Esophagus muscularis mucosa (tissue), 4 donors: ENCODE results near the gene IPO9. TPM values are rescaled to one million over a fixed set of nuclear protein-coding genes. Genes with fewer than 3 reads are reported as not detected.
A peak's percentile ranks its signal among the peaks of the same experiment; 100 is the strongest.
"Not testable (repeated sequence)": the region's sequence is repeated elsewhere in the genome, so short reads cannot be mapped to it uniquely, and the experiment has no call there.

ENCODE experiments used
- DNase-seq: peaks from one replicate; pipeline ENCODE4 v3.0.0-alpha.2; 2017; ENCODE audit errors: extremely low spot score
- H3K27ac ChIP-seq, 4 donors: fragments of 200-600 bp; sonication (generic); replicated peaks in 1 of 4; 1 replicate in 3 of 4; 2 replicates in 1 of 4; pipeline ENCODE4 v1.5.1; 2016 to 2019; ENCODE audit warnings: mild to moderate bottlenecking in 1 of 4
- H3K27me3 ChIP-seq, 4 donors: fragments of 200-600 bp; sonication (generic); one replicate each; pipeline versions ENCODE4 v1.5.1 to v1.6.0; 2016 to 2019
- H3K36me3 ChIP-seq, 4 donors: fragments of 200-600 bp; sonication (generic); one replicate each; pipeline ENCODE4 v1.5.1; 2016 to 2019
- H3K4me1 ChIP-seq, 4 donors: fragments of 200-600 bp; sonication (generic); one replicate each; pipeline ENCODE4 v1.5.1; 2016 to 2019
- H3K4me3 ChIP-seq, 4 donors: fragments of 200-600 bp; sonication (generic); 1 replicate in 2 of 4; 2 replicates in 2 of 4; pipeline ENCODE4 v1.5.1; 2016 to 2019; ENCODE audit warnings: mild to moderate bottlenecking in 4 of 4, moderate library complexity in 1 of 4
- H3K9me3 ChIP-seq, 4 donors: fragments of 200-600 bp; sonication (generic); 1 replicate in 3 of 4; 2 replicates in 1 of 4; pipeline ENCODE4 v1.5.1; 2016 to 2019
- EP300 ChIP-seq: sonication (generic); formaldehyde crosslinking; IDR thresholded peaks from one replicate; pipeline ENCODE4 v1.6.1; 2017; ENCODE audit warnings: antibody characterized with exemption
- POLR2A ChIP-seq: fragments of 450-650 bp; IDR thresholded peaks from one replicate; pipeline ENCODE4 v1.6.1; 2017; ENCODE audit warnings: antibody characterized with exemption, moderate library complexity, mild to moderate bottlenecking, low read depth
- POLR2AphosphoS5 ChIP-seq, 2 donors: sonication (generic); formaldehyde crosslinking; IDR thresholded peaks; one replicate each; pipeline ENCODE4 v1.6.1; 2017; ENCODE audit warnings: antibody characterized with exemption in 2 of 2
- WGBS: methylation state at CpG from one replicate; pipeline ENCODE4 v1.1.5; 2018; 5-methylcytosine and 5-hydroxymethylcytosine counted together
- intact Hi-C: fragments of 100-400 bp; cut with DNase I; formaldehyde crosslinking; loops from one replicate; pipeline ENCODE4 v1.15.1; 2023
- total RNA-seq, 4 donors: library from RNA; depleted of rRNA; stranded (reverse); fragments of >200 nt; gene quantifications; one replicate each; pipeline versions ENCODE4 v1.1.0 to v1.2.1, GENCODE V29; 2016
- TF ChIP-seq, protein P1 (sequence below), 3 experiments: fragments of 200-600 bp in 2 of 3; fragments of 450-650 bp in 1 of 3; sonication (generic) in 2 of 3; IDR thresholded peaks; one replicate each; pipeline ENCODE4 v1.5.1; 2017 to 2019; ENCODE audit warnings: antibody characterized with exemption in 3 of 3, mild to moderate bottlenecking in 2 of 3, moderate library complexity in 1 of 3

Gene IPO9
- total RNA-seq, 4 donors from 2014 or later: 17.4 to 31.8 (median 23.1) TPM

GRCh38 chr1:201838381-201838780 is 9.4 kb downstream of the IPO9 start:
- DNase-seq: no peak
- intact Hi-C loops: no loop called here
- no peak overlapping the region for H3K4me3 ChIP-seq
- no peak for TF ChIP-seq POLR2A
- H3K27me3 ChIP-seq: no peaks in the 10 kb centered on the region
- 86% methylated on average over 2 of the region's 2 CpGs for WGBS
- peaks cover 0 to 21% (median 13%) of the 10 kb centered on the region in 4 donors for H3K4me1 ChIP-seq
- no peaks in the 10 kb centered on the region for H3K9me3 ChIP-seq
- H3K27ac ChIP-seq: no peak overlapping the region
- H3K36me3 ChIP-seq: peaks cover 0 to 9% (median 4%) of the 10 kb centered on the region in 4 donors

- intact Hi-C loops, H3K27me3 ChIP-seq, H3K4me3 ChIP-seq, H3K9me3 ChIP-seq, H3K27ac ChIP-seq, H3K36me3 ChIP-seq: not testable (repeated sequence)
- 98% methylated on average over 10 of the region's 10 CpGs for WGBS
- DNase-seq: peak; percentile 24
- peaks cover 0 to 17% (median 8%) of the 10 kb centered on the region in 4 donors for H3K4me1 ChIP-seq
Observed at GRCh38 chr1:201839089-201839488, 10.1 kb downstream of the IPO9 start.

DNA sequence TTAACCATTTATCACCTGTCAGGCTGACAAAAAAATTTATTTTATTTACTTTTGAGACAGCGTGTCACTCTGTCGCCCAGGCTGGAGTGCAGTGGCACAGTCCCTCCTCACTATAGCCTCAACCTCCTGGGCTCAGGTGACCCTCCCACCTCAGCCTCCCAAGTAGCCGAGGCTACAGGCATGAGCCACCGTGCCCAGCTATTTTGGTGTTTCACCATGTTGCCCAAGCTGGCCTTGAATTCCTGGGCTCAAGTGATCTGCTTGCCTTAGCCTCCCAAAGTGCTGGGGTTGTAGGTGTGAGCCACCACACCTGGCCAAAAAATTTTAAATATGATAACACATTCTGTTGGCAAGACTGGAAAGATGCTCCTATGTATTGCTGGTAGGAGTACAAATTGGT is 11.1 kb downstream of the IPO9 start:
- Histone ChIP-seq H3K4me1 (peaks cover 0 to 8% (median 5%) of the 10 kb centered on the region in 4 donors), H3K9me3 (no peaks in the 10 kb centered on the region), H3K4me3 (no peak overlapping the region), H3K27ac (no peak overlapping the region), H3K36me3 (peaks cover 0 to 9% (median 4%) of the 10 kb centered on the region in 4 donors), H3K27me3 (no peaks in the 10 kb centered on the region)
- TF ChIP-seq, protein P1, sequence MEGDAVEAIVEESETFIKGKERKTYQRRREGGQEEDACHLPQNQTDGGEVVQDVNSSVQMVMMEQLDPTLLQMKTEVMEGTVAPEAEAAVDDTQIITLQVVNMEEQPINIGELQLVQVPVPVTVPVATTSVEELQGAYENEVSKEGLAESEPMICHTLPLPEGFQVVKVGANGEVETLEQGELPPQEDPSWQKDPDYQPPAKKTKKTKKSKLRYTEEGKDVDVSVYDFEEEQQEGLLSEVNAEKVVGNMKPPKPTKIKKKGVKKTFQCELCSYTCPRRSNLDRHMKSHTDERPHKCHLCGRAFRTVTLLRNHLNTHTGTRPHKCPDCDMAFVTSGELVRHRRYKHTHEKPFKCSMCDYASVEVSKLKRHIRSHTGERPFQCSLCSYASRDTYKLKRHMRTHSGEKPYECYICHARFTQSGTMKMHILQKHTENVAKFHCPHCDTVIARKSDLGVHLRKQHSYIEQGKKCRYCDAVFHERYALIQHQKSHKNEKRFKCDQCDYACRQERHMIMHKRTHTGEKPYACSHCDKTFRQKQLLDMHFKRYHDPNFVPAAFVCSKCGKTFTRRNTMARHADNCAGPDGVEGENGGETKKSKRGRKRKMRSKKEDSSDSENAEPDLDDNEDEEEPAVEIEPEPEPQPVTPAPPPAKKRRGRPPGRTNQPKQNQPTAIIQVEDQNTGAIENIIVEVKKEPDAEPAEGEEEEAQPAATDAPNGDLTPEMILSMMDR (IDR thresholded peaks at IDR 0.05): no peak
- TF ChIP-seq EP300: no peak
- no peak for TF ChIP-seq POLR2AphosphoS5 (IDR thresholded peaks at IDR 0.05)
- TF ChIP-seq POLR2A: no peak
- intact Hi-C loops: no loop called here
- DNase-seq: no peak
- WGBS: 96% methylated on average over 4 of the region's 4 CpGs

- no peak overlapping the region for H3K27ac ChIP-seq
- no peaks in the 10 kb centered on the region for H3K9me3 ChIP-seq
- 84% methylated on average over 1 of the region's 1 CpG for WGBS
- DNase-seq: no peak
- TF ChIP-seq POLR2AphosphoS5 (IDR thresholded peaks at IDR 0.05) (no peak), EP300 (no peak), POLR2A (no peak)
- TF ChIP-seq, protein P1 (IDR thresholded peaks at IDR 0.05): no peak
- H3K4me1 ChIP-seq: peaks cover 0 to 4% (median 2%) of the 10 kb centered on the region in 4 donors
- H3K27me3 ChIP-seq: no peaks in the 10 kb centered on the region
- intact Hi-C loops: no loop called here
- H3K36me3 ChIP-seq: peaks cover 0 to 9% (median 2%) of the 10 kb centered on the region in 4 donors
- no peak overlapping the region for H3K4me3 ChIP-seq
Observed at GRCh38 chr1:201840490-201840889, 11.5 kb downstream of the IPO9 start.

- H3K27ac ChIP-seq: no peak overlapping the region
- no peaks in the 10 kb centered on the region for H3K9me3 ChIP-seq
- no peak overlapping the region for H3K4me3 ChIP-seq
- DNase-seq: no peak
- intact Hi-C loops: no loop called here
- TF ChIP-seq, protein P1 (IDR thresholded peaks at IDR 0.05): no peak
- no peak for TF ChIP-seq POLR2A
- no peak for TF ChIP-seq POLR2AphosphoS5 (IDR thresholded peaks at IDR 0.05)
- no peak for TF ChIP-seq EP300
- H3K4me1 ChIP-seq: no peaks in the 10 kb centered on the region
- 87% methylated on average over 2 of the region's 2 CpGs for WGBS
- peaks cover 0 to 4% (median under 1%) of the 10 kb centered on the region in 4 donors for H3K36me3 ChIP-seq
- H3K27me3 ChIP-seq: no peaks in the 10 kb centered on the region
Observed at GRCh38 chr1:201841265-201841912, 12.4 kb downstream of the IPO9 start.

- Histone ChIP-seq H3K27ac (no peak overlapping the region), H3K9me3 (no peaks in the 10 kb centered on the region), H3K36me3 (peaks cover 0 to 3% (median under 1%) of the 10 kb centered on the region in 4 donors), H3K4me3 (no peak overlapping the region), H3K4me1 (peaks cover 0 to 6% (median 3%) of the 10 kb centered on the region in 4 donors), H3K27me3 (no peaks in the 10 kb centered on the region)
- intact Hi-C loops: no loop called here
- 86% methylated on average over 2 of the region's 2 CpGs for WGBS
- DNase-seq: no peak
- TF ChIP-seq, protein P1 (IDR thresholded peaks at IDR 0.05): no peak
- no peak for TF ChIP-seq POLR2AphosphoS5 (IDR thresholded peaks at IDR 0.05)
- no peak for TF ChIP-seq POLR2A
- TF ChIP-seq EP300: no peak
Observed at GRCh38 chr1:201842472-201843027, 13.6 kb downstream of the IPO9 start.
